GM13976 (cell line): ENCODE data around the gene TFB1M.

Experiments
- DNase-seq: peaks from one replicate; pipeline ENCODE4 v3.0.0; 2012; ENCODE audit warnings: low spot score
- in situ Hi-C: fragments of 300-500 bp; cut with MboI; formaldehyde crosslinking; loops from one replicate; pipeline ENCODE4 v1.12.0; 2022; ENCODE audit warnings: low sequenced_read_pairs, mixed read lengths, inconsistent platforms; ENCODE audit not compliant: unreplicated experiment
- TF ChIP-seq, protein P1 (sequence below): IDR thresholded peaks from 2 replicates; pipeline ENCODE4 v1.5.1; 2012; ENCODE audit warnings: borderline replicate concordance, mild to moderate bottlenecking; ENCODE audit not compliant: insufficient read depth; ENCODE audit errors: extremely low read depth, missing control alignments, control extremely low read depth

TFB1M gene

GRCh38 chr6:155265843-155266535 is 48.3 kb downstream of the TFB1M start:
- no peak for DNase-seq
- in situ Hi-C loops: no loop called here
- TF ChIP-seq, protein P1, sequence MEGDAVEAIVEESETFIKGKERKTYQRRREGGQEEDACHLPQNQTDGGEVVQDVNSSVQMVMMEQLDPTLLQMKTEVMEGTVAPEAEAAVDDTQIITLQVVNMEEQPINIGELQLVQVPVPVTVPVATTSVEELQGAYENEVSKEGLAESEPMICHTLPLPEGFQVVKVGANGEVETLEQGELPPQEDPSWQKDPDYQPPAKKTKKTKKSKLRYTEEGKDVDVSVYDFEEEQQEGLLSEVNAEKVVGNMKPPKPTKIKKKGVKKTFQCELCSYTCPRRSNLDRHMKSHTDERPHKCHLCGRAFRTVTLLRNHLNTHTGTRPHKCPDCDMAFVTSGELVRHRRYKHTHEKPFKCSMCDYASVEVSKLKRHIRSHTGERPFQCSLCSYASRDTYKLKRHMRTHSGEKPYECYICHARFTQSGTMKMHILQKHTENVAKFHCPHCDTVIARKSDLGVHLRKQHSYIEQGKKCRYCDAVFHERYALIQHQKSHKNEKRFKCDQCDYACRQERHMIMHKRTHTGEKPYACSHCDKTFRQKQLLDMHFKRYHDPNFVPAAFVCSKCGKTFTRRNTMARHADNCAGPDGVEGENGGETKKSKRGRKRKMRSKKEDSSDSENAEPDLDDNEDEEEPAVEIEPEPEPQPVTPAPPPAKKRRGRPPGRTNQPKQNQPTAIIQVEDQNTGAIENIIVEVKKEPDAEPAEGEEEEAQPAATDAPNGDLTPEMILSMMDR: no peak

DNA sequence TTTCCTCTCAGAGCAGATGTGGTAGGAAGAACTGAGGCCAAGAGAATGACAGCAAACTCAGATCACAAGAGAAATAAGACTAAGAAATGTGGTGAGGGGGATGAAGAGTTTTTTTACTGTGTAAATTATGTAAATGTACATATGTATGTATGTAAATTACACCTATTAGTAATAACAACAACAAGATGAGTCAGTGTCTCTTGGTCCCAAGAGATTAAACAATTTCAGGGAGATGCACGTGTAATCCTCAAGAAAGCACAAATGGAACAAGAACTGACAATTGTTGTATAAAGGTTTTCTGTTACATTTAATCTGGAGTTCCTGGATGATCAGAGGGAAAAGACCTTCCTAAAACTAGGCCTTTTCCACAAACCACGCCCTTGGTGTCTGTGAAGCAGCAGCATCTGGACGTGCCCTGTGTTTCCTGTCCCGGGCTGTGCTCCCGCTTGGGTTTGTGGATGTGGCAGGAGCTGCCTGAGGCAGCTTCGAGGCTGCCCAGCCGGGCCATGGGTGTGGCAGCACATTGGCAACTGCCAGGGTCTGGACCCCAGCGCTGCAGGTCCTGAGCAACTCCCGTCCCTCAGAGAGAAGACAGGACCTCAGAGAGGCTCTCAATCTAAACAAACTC is 49.5 kb downstream of the TFB1M start:
- TF ChIP-seq, protein P1: no peak
- in situ Hi-C loops: no loop called here
- no peak for DNase-seq

- no peak for DNase-seq
- in situ Hi-C loops: no loop called here
- TF ChIP-seq, protein P1: no peak
Observed at GRCh38 chr6:155263373-155264063, 50.8 kb downstream of the TFB1M start, which contains the start of gene CLDN20. TSS of gene CLDN20 (plus strand) at chr6:155264013. CDS start at chr6:155275720, 11,707 bp downstream.

GRCh38 chr6:155262655-155263054 is 51.6 kb downstream of the TFB1M start:
- in situ Hi-C loops: no loop called here
- DNase-seq: no peak
- TF ChIP-seq, protein P1: no peak

DNA sequence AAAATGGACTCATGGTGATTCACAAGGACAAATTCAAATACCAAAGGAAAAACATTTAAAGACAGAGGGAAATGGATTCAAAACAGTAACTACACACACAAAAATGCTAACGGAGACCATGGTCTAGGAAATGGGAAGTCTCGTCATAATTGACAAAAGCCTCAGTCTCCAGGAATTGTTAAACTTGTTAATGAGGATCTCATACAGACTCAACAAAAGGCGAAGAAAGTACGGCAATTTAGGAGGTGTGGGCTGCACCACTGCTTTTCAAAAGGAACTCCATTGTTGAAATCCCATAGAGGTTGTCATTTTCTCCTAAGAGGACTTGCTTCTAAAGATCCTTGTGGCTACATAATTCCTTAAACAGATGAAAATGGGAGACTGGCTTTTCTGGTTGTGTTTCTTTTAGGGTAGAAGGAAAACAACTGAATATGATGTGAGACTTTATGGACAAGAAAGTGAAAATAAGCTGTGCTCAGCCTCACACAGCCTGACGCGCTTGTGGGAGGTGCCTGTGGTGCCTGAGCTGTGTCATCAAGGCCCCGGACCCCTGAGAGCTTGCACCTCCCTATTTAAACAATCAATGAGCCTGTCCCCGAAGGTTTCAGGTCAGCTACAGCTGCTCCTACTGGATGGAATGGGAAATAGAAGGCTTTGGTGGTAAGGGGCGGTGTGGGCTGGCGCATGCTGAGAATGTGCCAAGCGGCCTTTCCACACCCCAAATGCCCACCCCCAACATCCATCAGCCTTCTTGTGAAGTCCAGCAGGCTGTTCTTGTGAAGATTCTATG is 53.0 kb downstream of the TFB1M start:
- DNase-seq: no peak
- in situ Hi-C loops: no loop called here
- TF ChIP-seq, protein P1: no peak

- in situ Hi-C loops: no loop called here
- DNase-seq: no peak
- TF ChIP-seq, protein P1: no peak
Observed at GRCh38 chr6:155260686-155261085, 53.6 kb downstream of the TFB1M start.
